Anterior cingulate cortex (tissue), 58 donors: ENCODE measurements around the gene DGCR6L.
"Not testable (repeated sequence)": the region's sequence is repeated elsewhere in the genome, so short reads cannot be mapped to it uniquely, and the experiment has no call there.

Experiments used
- DNase-seq, 58 donors: peaks; one replicate each; lab custom pipeline; 2025; lab: John Stamatoyannopoulos, UW

DGCR6L gene

GRCh38 chr22:20319745-20320658, at the start of gene DGCR6L:
Gene DGCR6L, minus strand, starts transcription at chr22:20320060. Its CDS starts 72 bp downstream, at chr22:20319988.
- peak in 56 of 58 donors; percentile 44 to 95 (median 87) for DNase-seq

- DNase-seq = not testable (repeated sequence)
Measured at GRCh38 chr22:20368875-20369274, 49.0 kb upstream of the DGCR6L start.

GRCh38 chr22:20366841-20367240, 47.0 kb upstream of the DGCR6L start:
- DNase-seq = not testable (repeated sequence)

DNA sequence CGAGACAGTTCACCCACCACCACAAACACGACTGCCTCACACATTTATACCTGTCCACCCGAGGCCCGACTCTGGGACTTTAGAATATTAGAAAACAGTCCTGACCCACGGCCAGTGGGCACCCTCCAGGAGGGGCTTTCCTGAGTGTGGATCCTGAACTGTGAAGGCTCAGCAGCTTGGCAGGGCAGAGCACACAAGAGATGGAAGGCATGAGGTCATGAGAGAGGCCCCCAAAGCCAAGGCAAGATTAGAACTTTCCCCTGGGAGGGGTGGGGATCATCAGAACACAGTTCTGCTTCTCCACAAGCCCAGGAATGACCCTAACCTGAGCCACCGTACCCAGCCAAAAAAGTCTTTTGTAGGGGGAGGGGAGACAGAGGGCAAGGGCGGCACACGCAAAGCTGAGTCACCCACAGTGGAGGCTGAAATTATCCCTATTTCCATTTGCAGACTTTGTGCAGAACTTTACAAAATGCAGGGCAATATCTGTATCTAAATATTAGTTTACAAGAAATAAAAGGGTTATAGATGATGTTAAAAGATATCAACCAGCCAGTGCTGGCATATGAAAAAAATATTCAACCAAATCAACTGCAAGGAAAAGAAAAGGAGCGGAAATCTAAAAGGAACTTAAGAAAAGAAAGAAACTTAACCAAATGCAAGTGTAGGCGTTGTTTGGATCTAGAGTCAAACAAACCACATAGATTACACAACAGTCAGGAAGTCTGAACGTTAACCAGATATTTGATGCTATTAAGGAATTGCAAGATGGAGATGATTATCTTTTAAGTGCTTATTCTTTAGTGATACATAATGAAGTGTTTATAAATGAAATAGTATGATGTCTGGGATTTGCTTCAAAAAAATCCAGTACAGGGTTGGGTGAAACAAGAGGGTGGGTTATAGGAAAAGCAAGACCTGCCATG, 44.7 kb upstream of the DGCR6L start:
- not testable (repeated sequence) for DNase-seq

GRCh38 chr22:20362403-20362802, 42.5 kb upstream of the DGCR6L start:
- not testable (repeated sequence) for DNase-seq

- DNase-seq = not testable (repeated sequence)
Measured at GRCh38 chr22:20361752-20362229, 41.9 kb upstream of the DGCR6L start.

- DNase-seq = not testable (repeated sequence)
Measured at GRCh38 chr22:20360866-20361751, 41.2 kb upstream of the DGCR6L start.

DNA sequence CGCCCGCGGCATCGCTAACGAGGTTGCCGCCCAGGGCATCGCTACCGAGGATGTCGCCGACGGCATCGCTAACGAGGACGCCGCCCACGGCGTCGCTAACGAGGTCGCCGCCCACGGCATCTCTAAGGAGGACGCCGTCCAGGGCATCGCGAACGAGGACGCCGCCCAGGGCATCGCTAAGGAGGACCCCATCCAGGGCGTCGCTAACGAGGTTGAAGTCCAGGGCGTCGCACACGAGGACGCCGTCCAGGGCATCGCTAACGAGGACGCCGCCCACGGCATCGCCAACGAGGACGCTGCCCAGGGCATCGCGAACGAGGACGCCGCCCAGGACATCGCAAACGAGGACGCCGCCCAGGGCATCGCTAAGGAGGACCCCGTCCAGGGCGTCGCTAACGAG, 40.4 kb upstream of the DGCR6L start:
- DNase-seq = not testable (repeated sequence)

DNA sequence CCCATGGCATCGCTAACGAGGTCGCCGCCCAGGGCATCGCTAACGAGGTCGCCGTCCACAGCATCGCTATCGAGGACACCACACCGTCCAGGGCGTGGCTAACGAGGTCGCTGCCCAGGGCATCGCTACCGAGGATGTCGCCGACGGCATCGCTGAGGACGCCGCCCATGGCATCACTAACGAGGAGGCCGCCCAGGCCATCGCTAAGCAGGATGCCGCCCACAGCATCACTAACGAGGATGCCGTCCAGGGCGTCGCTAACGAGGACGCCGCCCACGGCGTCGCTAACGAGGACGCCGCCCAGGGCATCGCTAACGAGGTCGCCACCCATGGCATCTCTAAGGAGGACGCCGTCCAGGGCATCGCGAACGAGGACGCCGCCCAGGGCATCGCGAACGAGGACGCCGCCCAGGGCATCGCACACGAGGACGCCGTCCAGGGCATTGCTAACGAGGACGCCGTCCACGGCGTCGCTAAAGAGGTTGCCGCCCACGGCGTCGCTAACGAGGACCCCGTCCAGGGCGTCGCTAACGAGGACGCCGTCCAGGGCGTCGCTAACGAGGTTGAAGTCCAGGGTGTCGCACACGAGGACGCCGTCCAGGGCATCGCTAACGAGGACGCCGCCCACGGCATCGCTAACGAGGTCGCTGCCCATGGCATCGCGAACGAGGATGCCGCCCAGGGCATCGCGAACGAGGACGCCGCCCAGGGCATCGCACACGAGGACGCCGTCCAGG, 38.8 kb upstream of the DGCR6L start:
- not testable (repeated sequence) for DNase-seq

- DNase-seq = not testable (repeated sequence)
Measured at GRCh38 chr22:20357967-20358366, 38.1 kb upstream of the DGCR6L start.

GRCh38 chr22:20356906-20357305, 37.0 kb upstream of the DGCR6L start:
- not testable (repeated sequence) for DNase-seq

DNA sequence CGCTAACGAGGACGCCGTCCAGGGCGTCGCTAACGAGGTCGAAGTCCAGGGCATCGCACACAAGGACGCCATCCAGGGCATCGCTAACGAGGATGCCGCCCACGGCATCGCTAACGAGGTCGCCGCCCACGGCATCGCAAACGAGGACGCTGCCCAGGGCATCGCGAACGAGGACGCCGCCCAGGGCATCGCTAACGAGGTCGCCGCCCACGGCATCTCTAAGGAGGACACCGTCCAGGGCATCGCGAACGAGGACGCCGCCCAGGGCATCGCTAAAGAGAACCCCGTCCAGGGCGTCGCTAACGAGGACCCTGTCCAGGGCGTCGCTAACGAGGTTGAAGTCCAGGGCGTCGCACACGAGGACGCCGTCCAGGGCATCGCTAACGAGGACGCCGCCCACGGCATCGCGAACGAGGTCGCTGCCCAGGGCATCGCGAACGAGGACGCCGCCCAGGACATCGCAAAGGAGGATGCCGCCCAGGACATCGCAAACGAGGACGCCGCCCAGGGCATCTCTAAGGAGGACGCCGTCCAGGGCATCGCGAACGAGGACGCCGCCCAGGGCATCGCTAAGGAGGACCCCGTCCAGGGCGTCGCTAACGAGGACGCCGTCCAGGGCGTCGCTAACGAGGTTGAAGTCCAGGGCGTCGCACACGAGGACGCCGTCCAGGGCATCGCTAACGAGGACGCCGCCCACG, 36.2 kb upstream of the DGCR6L start:
- not testable (repeated sequence) for DNase-seq

- no peak for DNase-seq
Measured at GRCh38 chr22:20354238-20354975, 34.5 kb upstream of the DGCR6L start.

- DNase-seq = not testable (repeated sequence)
Measured at GRCh38 chr22:20352536-20352935, 32.7 kb upstream of the DGCR6L start.

DNA sequence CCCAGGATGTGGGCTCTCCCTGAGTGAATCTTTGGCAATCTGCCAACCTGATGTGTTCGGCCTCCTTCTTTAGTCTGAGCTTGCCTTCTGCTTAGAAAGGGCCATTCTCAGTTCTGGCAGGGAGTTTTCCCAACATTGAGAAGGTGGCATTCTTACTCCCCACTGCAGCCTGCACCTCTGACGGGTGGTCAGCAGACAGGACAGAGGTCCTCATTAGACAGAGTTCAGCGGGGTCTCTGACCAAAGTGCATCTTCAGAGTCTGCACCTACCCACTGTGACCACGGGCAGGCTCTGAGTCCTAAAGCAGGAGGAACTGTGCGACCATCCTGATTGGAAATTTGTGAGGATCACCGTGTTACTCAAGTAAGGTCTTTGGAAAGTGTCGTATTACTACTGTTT, 26.7 kb upstream of the DGCR6L start:
- DNase-seq = not testable (repeated sequence)

DNA sequence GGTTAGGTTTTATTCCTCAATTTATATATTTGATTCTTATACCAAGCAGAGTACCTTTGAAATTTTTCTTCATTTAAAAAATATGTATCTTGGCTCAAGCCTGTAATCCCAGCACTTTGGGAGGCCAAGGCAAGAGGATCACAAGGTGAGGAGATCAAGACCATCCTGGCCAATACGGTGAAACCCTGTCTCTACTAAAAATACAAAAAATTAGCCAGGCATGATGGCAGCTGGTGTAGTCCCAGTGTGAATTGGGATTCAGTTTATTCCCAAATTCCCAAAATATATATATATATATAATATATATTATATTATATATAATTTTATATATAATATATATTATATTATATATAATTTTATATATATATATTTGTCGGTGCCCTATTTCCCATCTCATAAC, 18.4 kb upstream of the DGCR6L start:
- DNase-seq = not testable (repeated sequence)

DNA sequence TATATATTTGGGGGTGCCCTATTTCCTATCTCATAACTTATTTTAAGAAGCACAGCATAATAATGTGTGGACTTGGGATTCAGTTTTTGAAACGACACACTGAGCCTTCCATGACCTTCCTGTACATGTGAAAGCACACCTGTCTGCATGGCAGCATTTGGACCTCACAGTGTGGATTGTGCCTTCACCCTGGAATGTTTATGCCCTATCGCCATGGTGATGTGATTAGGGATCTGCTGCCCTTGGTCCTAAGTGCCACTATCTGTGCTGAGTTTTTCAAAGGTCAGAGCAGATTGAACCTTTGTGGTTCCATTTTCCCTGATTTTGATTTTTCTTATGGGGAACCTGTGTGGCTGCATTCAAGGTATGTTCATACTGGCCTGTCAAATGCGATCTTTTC, 17.9 kb upstream of the DGCR6L start:
- not testable (repeated sequence) for DNase-seq

DNA sequence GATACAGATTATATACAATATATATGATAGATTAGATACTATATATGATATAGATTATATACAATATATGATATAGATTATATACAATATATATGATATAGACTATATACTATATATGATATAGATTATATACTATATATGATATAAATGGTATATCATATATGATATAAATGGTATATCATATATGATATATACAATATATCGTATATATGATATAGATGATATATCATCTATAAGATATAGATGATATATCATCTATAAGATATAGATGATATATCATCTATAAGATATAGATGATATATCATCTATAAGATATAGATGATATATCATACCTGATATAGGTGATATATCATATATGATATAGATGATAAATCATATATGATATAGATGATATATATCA, 16.7 kb upstream of the DGCR6L start:
- DNase-seq = not testable (repeated sequence)
